DOHH2 (cell line): ENCODE data around the gene SEMA5A.

Experiments used
- EZH2phosphoT487 ChIP-seq: fragments of 200-600 bp; sonication (generic); IDR thresholded peaks from 2 replicates; pipeline ENCODE4 v1.6.1; 2017; ENCODE audit warnings: borderline replicate concordance, mild to moderate bottlenecking, antibody characterized with exemption, low read length, moderate library complexity, mixed read lengths
- TF ChIP-seq, protein P1 (sequence below): fragments of 200-600 bp; sonication (generic); IDR thresholded peaks from one replicate; pipeline ENCODE4 v1.5.1; 2014; ENCODE audit warnings: antibody characterized with exemption, mild to moderate bottlenecking, low read depth, low read length; ENCODE audit not compliant: poor library complexity, severe bottlenecking

DNA sequence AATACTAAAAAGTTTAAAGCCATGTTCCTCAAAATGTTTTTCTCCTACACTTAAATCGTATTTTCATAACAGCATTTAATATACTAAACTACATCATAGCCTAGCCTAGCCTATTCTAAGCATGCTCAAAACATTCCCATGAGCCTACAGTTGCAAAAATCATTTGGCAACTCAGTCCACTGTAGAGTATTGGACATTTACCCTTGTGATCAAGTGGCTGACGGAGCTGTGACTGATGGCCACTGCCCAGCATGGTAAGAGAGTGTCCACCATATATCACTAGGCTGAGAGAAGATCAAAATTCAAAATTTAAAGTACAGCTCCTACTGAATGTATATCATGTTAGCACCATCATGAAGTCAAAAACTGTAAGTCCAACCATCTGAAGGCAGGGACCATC is 30.9 kb downstream of the SEMA5A start:
- TF ChIP-seq, protein P1, sequence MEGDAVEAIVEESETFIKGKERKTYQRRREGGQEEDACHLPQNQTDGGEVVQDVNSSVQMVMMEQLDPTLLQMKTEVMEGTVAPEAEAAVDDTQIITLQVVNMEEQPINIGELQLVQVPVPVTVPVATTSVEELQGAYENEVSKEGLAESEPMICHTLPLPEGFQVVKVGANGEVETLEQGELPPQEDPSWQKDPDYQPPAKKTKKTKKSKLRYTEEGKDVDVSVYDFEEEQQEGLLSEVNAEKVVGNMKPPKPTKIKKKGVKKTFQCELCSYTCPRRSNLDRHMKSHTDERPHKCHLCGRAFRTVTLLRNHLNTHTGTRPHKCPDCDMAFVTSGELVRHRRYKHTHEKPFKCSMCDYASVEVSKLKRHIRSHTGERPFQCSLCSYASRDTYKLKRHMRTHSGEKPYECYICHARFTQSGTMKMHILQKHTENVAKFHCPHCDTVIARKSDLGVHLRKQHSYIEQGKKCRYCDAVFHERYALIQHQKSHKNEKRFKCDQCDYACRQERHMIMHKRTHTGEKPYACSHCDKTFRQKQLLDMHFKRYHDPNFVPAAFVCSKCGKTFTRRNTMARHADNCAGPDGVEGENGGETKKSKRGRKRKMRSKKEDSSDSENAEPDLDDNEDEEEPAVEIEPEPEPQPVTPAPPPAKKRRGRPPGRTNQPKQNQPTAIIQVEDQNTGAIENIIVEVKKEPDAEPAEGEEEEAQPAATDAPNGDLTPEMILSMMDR: no peak
- TF ChIP-seq EZH2phosphoT487: no peak
